Neural progenitor cell (in vitro differentiated cells): ENCODE results near the gene ZFYVE21. TPM values are rescaled to one million over a fixed set of nuclear protein-coding genes. Genes with fewer than 3 reads are reported as not detected.

ENCODE experiments used
- DNase-seq: peaks from one replicate; pipeline ENCODE4 v3.0.0-alpha.2; 2016; ENCODE audit warnings: low spot score
- H2AFZ ChIP-seq: fragments of 200-600 bp; sonication (generic); replicated peaks from 2 replicates; pipeline ENCODE4 v1.6.1; 2016; ENCODE audit warnings: antibody characterized with exemption
- H3F3A ChIP-seq: fragments of 200-600 bp; sonication (generic); 2 replicates; pipeline ENCODE4 v1.6.1; 2016; ENCODE audit warnings: antibody characterized with exemption, low read depth
- H3K27ac ChIP-seq: fragments of 200-600 bp; sonication (generic); 2 replicates; pipeline ENCODE4 v1.5.1; 2016; ENCODE audit warnings: mild to moderate bottlenecking
- H3K27me3 ChIP-seq: fragments of 200-600 bp; sonication (generic); 2 replicates; pipeline ENCODE4 v1.6.1; 2016; ENCODE audit warnings: mild to moderate bottlenecking, moderate library complexity
- H3K36me3 ChIP-seq: fragments of 200-600 bp; sonication (generic); 2 replicates; pipeline ENCODE4 v1.5.1; 2016
- H3K4me1 ChIP-seq: fragments of 200-600 bp; sonication (generic); 2 replicates; pipeline ENCODE4 v1.6.1; 2016; ENCODE audit warnings: mixed run types
- H3K4me2 ChIP-seq: fragments of 200-600 bp; sonication (generic); 2 replicates; pipeline ENCODE4 v1.6.1; 2016
- H3K4me3 ChIP-seq: fragments of 200-600 bp; sonication (generic); 2 replicates; pipeline ENCODE4 v1.5.1; 2016
- H3K79me2 ChIP-seq: fragments of 200-600 bp; sonication (generic); 2 replicates; pipeline ENCODE4 v1.6.1; 2016; ENCODE audit warnings: low read depth
- H3K9ac ChIP-seq: fragments of 200-600 bp; sonication (generic); 2 replicates; pipeline ENCODE4 v1.6.1; 2016
- H3K9me3 ChIP-seq: fragments of 200-600 bp; sonication (generic); 2 replicates; pipeline ENCODE4 v1.5.1; 2016; ENCODE audit warnings: low read depth
- H4K20me1 ChIP-seq: fragments of 200-600 bp; sonication (generic); 2 replicates; pipeline ENCODE4 v1.6.1; 2016; ENCODE audit warnings: low read depth
- H3K27ac Mint-ChIP-seq: 3 replicates; pipeline ENCODE4 v1.8.0; 2021; ENCODE audit warnings: mixed read lengths
- H3K27me3 Mint-ChIP-seq: 2 replicates; pipeline ENCODE4 v1.8.0; 2022; ENCODE audit warnings: low read depth, mild to moderate bottlenecking, inconsistent platforms, moderate library complexity, mixed read lengths; ENCODE audit not compliant: insufficient read depth
- H3K36me3 Mint-ChIP-seq: 3 replicates; pipeline ENCODE4 v1.8.0; 2021; ENCODE audit warnings: mixed read lengths
- H3K4me1 Mint-ChIP-seq: 3 replicates; pipeline ENCODE4 v1.8.0; 2021; ENCODE audit warnings: mixed read lengths
- H3K4me3 Mint-ChIP-seq: 3 replicates; pipeline ENCODE4 v1.8.0; 2021; ENCODE audit warnings: mild to moderate bottlenecking, moderate library complexity, mixed read lengths
- H3K9me3 Mint-ChIP-seq: 3 replicates; pipeline ENCODE4 v1.8.0; 2020; ENCODE audit warnings: mixed read lengths
- CTCF ChIP-seq: fragments of 200-600 bp; sonication (generic); IDR thresholded peaks from 2 replicates; pipeline ENCODE4 v1.5.1; 2017; ENCODE audit warnings: antibody characterized with exemption, mild to moderate bottlenecking
- EZH2 ChIP-seq: fragments of 200-600 bp; sonication (generic); IDR thresholded peaks from 2 replicates; pipeline ENCODE4 v1.6.1; 2017; ENCODE audit warnings: antibody characterized with exemption, mild to moderate bottlenecking, moderate library complexity
- EZH2phosphoT487 ChIP-seq: fragments of 200-600 bp; sonication (generic); IDR thresholded peaks from 2 replicates; pipeline ENCODE4 v1.6.1; 2017; ENCODE audit warnings: antibody characterized with exemption
- total RNA-seq: library from RNA; depleted of rRNA; stranded (reverse); fragments of >200 nt; gene quantifications from 2 replicates; pipeline ENCODE4 v1.2.3, GENCODE V29; 2015; ENCODE audit warnings: low replicate concordance

ZFYVE21 gene
- total RNA-seq, 1 donor from 2014 or later, result 46.2 TPM

- Mint-ChIP-seq H3K4me1 (no peaks in the 10 kb centered on the region), H3K27me3 (no peaks in the 10 kb centered on the region), H3K4me3 (no peak overlapping the region), H3K36me3 (peaks cover 4% of the 10 kb centered on the region), H3K27ac (no peak overlapping the region), H3K9me3 (no peaks in the 10 kb centered on the region)
- H3K4me3 ChIP-seq, result no peak overlapping the region
- no peaks in the 10 kb centered on the region for H3F3A ChIP-seq
- no peaks in the 10 kb centered on the region for H3K9me3 ChIP-seq
- no peak overlapping the region for H3K4me2 ChIP-seq
- H3K9ac ChIP-seq, result no peak overlapping the region
- peaks cover 5% of the 10 kb centered on the region for H3K4me1 ChIP-seq
- no peak overlapping the region for H3K27ac ChIP-seq
- no peaks in the 10 kb centered on the region for H4K20me1 ChIP-seq
- H2AFZ ChIP-seq, result no peak overlapping the region
- H3K36me3 ChIP-seq, result no peaks in the 10 kb centered on the region
- H3K27me3 ChIP-seq, result no peaks in the 10 kb centered on the region
- no peak for DNase-seq
- TF ChIP-seq EZH2 (no peak), CTCF (no peak), EZH2phosphoT487 (no peak)
- no peaks in the 10 kb centered on the region for H3K79me2 ChIP-seq
These were observed 29.8 kb downstream of the ZFYVE21 start for GRCh38 chr14:103745424-103745823.

- Histone ChIP-seq H3K4me1 (peaks cover 5% of the 10 kb centered on the region), H3K79me2 (no peaks in the 10 kb centered on the region), H3K27ac (no peak overlapping the region), H2AFZ (no peak overlapping the region), H3K36me3 (no peaks in the 10 kb centered on the region), H3K27me3 (no peaks in the 10 kb centered on the region), H3K9me3 (no peaks in the 10 kb centered on the region), H3K9ac (no peak overlapping the region), H3K4me3 (no peak overlapping the region), H3K4me2 (no peak overlapping the region), H3F3A (no peaks in the 10 kb centered on the region), H4K20me1 (no peaks in the 10 kb centered on the region)
- no peaks in the 10 kb centered on the region for H3K9me3 Mint-ChIP-seq
- no peaks in the 10 kb centered on the region for H3K4me1 Mint-ChIP-seq
- no peak for DNase-seq
- peaks cover under 1% of the 10 kb centered on the region for H3K36me3 Mint-ChIP-seq
- no peaks in the 10 kb centered on the region for H3K27me3 Mint-ChIP-seq
- no peak for TF ChIP-seq CTCF
- no peak for TF ChIP-seq EZH2phosphoT487
- no peak for TF ChIP-seq EZH2
- H3K27ac Mint-ChIP-seq, result no peak overlapping the region
- H3K4me3 Mint-ChIP-seq, result no peak overlapping the region
These were observed 31.1 kb downstream of the ZFYVE21 start for GRCh38 chr14:103746701-103747100.

- Histone ChIP-seq H3K9ac (no peak overlapping the region), H3K27me3 (no peaks in the 10 kb centered on the region), H3K27ac (no peak overlapping the region), H3F3A (no peaks in the 10 kb centered on the region), H3K4me3 (no peak overlapping the region), H3K36me3 (no peaks in the 10 kb centered on the region), H3K4me2 (no peak overlapping the region), H3K9me3 (no peaks in the 10 kb centered on the region), H3K79me2 (no peaks in the 10 kb centered on the region), H3K4me1 (no peaks in the 10 kb centered on the region), H4K20me1 (no peaks in the 10 kb centered on the region), H2AFZ (no peak overlapping the region)
- DNase-seq, result no peak
- H3K9me3 Mint-ChIP-seq, result no peaks in the 10 kb centered on the region
- no peaks in the 10 kb centered on the region for H3K36me3 Mint-ChIP-seq
- no peak overlapping the region for H3K27ac Mint-ChIP-seq
- no peak overlapping the region for H3K4me3 Mint-ChIP-seq
- H3K4me1 Mint-ChIP-seq, result peaks cover 3% of the 10 kb centered on the region
- no peaks in the 10 kb centered on the region for H3K27me3 Mint-ChIP-seq
- no peak for TF ChIP-seq EZH2phosphoT487
- TF ChIP-seq CTCF, result no peak
- TF ChIP-seq EZH2, result no peak
These were observed 32.9 kb downstream of the ZFYVE21 start for GRCh38 chr14:103748534-103748857.

- H3K79me2 ChIP-seq, result no peaks in the 10 kb centered on the region
- no peak overlapping the region for H3K4me2 ChIP-seq
- no peaks in the 10 kb centered on the region for H3K27me3 ChIP-seq
- no peaks in the 10 kb centered on the region for H4K20me1 ChIP-seq
- Mint-ChIP-seq H3K27me3 (no peaks in the 10 kb centered on the region), H3K4me3 (no peak overlapping the region), H3K36me3 (no peaks in the 10 kb centered on the region), H3K9me3 (no peaks in the 10 kb centered on the region), H3K27ac (no peak overlapping the region), H3K4me1 (peaks cover 5% of the 10 kb centered on the region)
- no peak for DNase-seq
- H2AFZ ChIP-seq, result no peak overlapping the region
- H3K9ac ChIP-seq, result no peak overlapping the region
- no peaks in the 10 kb centered on the region for H3K9me3 ChIP-seq
- no peak overlapping the region for H3K4me3 ChIP-seq
- no peaks in the 10 kb centered on the region for H3F3A ChIP-seq
- TF ChIP-seq CTCF (no peak), EZH2 (no peak), EZH2phosphoT487 (no peak)
- H3K27ac ChIP-seq, result no peak overlapping the region
- no peaks in the 10 kb centered on the region for H3K36me3 ChIP-seq
- H3K4me1 ChIP-seq, result no peaks in the 10 kb centered on the region
These were observed 33.8 kb downstream of the ZFYVE21 start for GRCh38 chr14:103749452-103749851.
